ENCODE measurements around the gene SDK1. TPM values are rescaled to one million over a fixed set of nuclear protein-coding genes. Genes with fewer than 3 reads are reported as not detected.
"Not testable (repeated sequence)": the region's sequence is repeated elsewhere in the genome, so short reads cannot be mapped to it uniquely, and the experiment has no call there.

The SDK1 gene
- total RNA-seq, 4 donors from 2014 or later: 2.5 to 12.9 (median 6.1) TPM

GRCh38 chr7:4307316-4308204, 1006.5 kb downstream of the SDK1 start:
- H3K36me3 ChIP-seq: no peaks in the 10 kb centered on the region
- WGBS: 73% methylated on average over 27 of the region's 28 CpGs
- H3K27ac ChIP-seq: no peak overlapping the region
- TF ChIP-seq CTCF (IDR thresholded peaks at IDR 0.05): no peak
- no peak for TF ChIP-seq EP300 (IDR thresholded peaks at IDR 0.05)
- TF ChIP-seq POLR2AphosphoS5 (IDR thresholded peaks at IDR 0.05): no peak
- TF ChIP-seq POLR2A (IDR thresholded peaks at IDR 0.05): no peak
- no peak overlapping the region for H3K4me3 ChIP-seq
- no peak for DNase-seq (ENCODE audit: low spot score in 2 of 2)
- H3K27me3 ChIP-seq: peaks cover 5% of the 10 kb centered on the region
- H3K4me1 ChIP-seq: no peaks in the 10 kb centered on the region
- H3K9me3 ChIP-seq: no peaks in the 10 kb centered on the region

- no peak for TF ChIP-seq EP300 (IDR thresholded peaks at IDR 0.05)
- no peak for TF ChIP-seq POLR2AphosphoS5 (IDR thresholded peaks at IDR 0.05)
- no peak for TF ChIP-seq POLR2A (IDR thresholded peaks at IDR 0.05)
- no peak for TF ChIP-seq CTCF (IDR thresholded peaks at IDR 0.05)
- H3K4me1 ChIP-seq: no peaks in the 10 kb centered on the region
- H3K27ac ChIP-seq: no peak overlapping the region
- WGBS: 93% methylated on average over 22 of the region's 22 CpGs
- H3K9me3 ChIP-seq: no peaks in the 10 kb centered on the region
- no peak overlapping the region for H3K4me3 ChIP-seq
- DNase-seq (ENCODE audit: low spot score in 2 of 2): no peak
- no peaks in the 10 kb centered on the region for H3K36me3 ChIP-seq
- peaks cover 5% of the 10 kb centered on the region for H3K27me3 ChIP-seq
These were observed 1007.1 kb downstream of the SDK1 start for GRCh38 chr7:4308205-4308590.

GRCh38 chr7:4313911-4314310, 1012.9 kb downstream of the SDK1 start:
- not testable (repeated sequence) for H3K9me3 ChIP-seq; DNase-seq (ENCODE audit: low spot score in 2 of 2)

GRCh38 chr7:4314316-4314715, 1013.3 kb downstream of the SDK1 start:
- not testable (repeated sequence) for H3K9me3 ChIP-seq
- WGBS: 91% methylated on average over 14 of the region's 16 CpGs

More at GRCh38 chr7:4313911-4314310, 1012.9 kb downstream of the SDK1 start:
- not testable (repeated sequence) for H3K27me3 ChIP-seq, H3K4me3 ChIP-seq, H3K36me3 ChIP-seq, H3K4me1 ChIP-seq, H3K27ac ChIP-seq
- no CpG with 5 or more reads among the region's 29 CpGs for WGBS

More at GRCh38 chr7:4314316-4314715, 1013.3 kb downstream of the SDK1 start:
- not testable (repeated sequence) for DNase-seq (ENCODE audit: low spot score in 2 of 2); H3K4me1 ChIP-seq; H3K36me3 ChIP-seq; H3K27ac ChIP-seq; H3K27me3 ChIP-seq; H3K4me3 ChIP-seq
